DMS114 treated with DMSO at 0.1 percent for 48 hours (cell line): ENCODE data around the gene C11orf21.
"Not testable (repeated sequence)": the region's sequence is repeated elsewhere in the genome, so short reads cannot be mapped to it uniquely, and the experiment has no call there.

Source experiments
- DNase-seq: peaks from one replicate; lab custom pipeline; 2025; ENCODE audit not compliant: unreplicated experiment; lab: John Stamatoyannopoulos, UW

The C11orf21 gene

GRCh38 chr11:2297623-2298030 is 4.1 kb downstream of the C11orf21 start:
- DNase-seq: no peak

GRCh38 chr11:2296913-2297622 is 4.7 kb downstream of the C11orf21 start:
- no peak for DNase-seq

GRCh38 chr11:2295971-2296912 is 5.5 kb downstream of the C11orf21 start:
- no peak for DNase-seq

- no peak for DNase-seq
Observed at GRCh38 chr11:2294926-2295290, 6.8 kb downstream of the C11orf21 start.

- DNase-seq: no peak
Observed at GRCh38 chr11:2293984-2294925, 7.5 kb downstream of the C11orf21 start.

GRCh38 chr11:2293531-2293971 is 8.2 kb downstream of the C11orf21 start:
- no peak for DNase-seq

GRCh38 chr11:2290351-2290841 is 11.3 kb downstream of the C11orf21 start:
- no peak for DNase-seq

- no peak for DNase-seq
Observed at GRCh38 chr11:2289859-2290258, 11.9 kb downstream of the C11orf21 start.

GRCh38 chr11:2289350-2289749 is 12.4 kb downstream of the C11orf21 start:
- no peak for DNase-seq

GRCh38 chr11:2287091-2287490 is 14.6 kb downstream of the C11orf21 start:
- DNase-seq: no peak

GRCh38 chr11:2286350-2286749 is 15.4 kb downstream of the C11orf21 start:
- DNase-seq: not testable (repeated sequence)

GRCh38 chr11:2280208-2280607 is 21.5 kb downstream of the C11orf21 start:
- no peak for DNase-seq

GRCh38 chr11:2277933-2278523 is 23.7 kb downstream of the C11orf21 start:
- no peak for DNase-seq

- no peak for DNase-seq
Observed at GRCh38 chr11:2277008-2277346, 24.7 kb downstream of the C11orf21 start.

- no peak for DNase-seq
Observed at GRCh38 chr11:2276280-2277007, 25.3 kb downstream of the C11orf21 start.

- DNase-seq: no peak
Observed at GRCh38 chr11:2275334-2276279, 26.1 kb downstream of the C11orf21 start.

- DNase-seq: no peak
Observed at GRCh38 chr11:2273771-2274170, 27.9 kb downstream of the C11orf21 start.

GRCh38 chr11:2273311-2273710 is 28.4 kb downstream of the C11orf21 start:
- no peak for DNase-seq

- no peak for DNase-seq
Observed at GRCh38 chr11:2272946-2273280, 28.8 kb downstream of the C11orf21 start.
